HCT116 (cell line): ENCODE results near the gene NRCAM. TPM values are rescaled to one million over a fixed set of nuclear protein-coding genes. Genes with fewer than 3 reads are reported as not detected.

Experiments used
- ATAC-seq: fragments of 200-7000 bp; cut with Tn5 transposase; 2 replicates; pipeline ENCODE4 v1.9.1; 2020; ENCODE audit warnings: mild to moderate bottlenecking, moderate library complexity
- BruUV-seq: library from RNA; stranded (reverse); fragments of 400-500 nt; replicated peaks from 2 replicates; lab custom pipeline; 2021; lab: Mats Ljungman, UMichigan
- CTCF ChIA-PET: fragments of 300-600 bp; sonication (Branson Sonifier 250); formaldehyde crosslinking; loops from one replicate; lab custom pipeline; 2021; ENCODE audit warnings: antibody characterized with exemption; lab: Charles Lee
- POLR2A ChIA-PET: fragments of 300-600, 350-600 bp; sonication (Branson Sonifier 250); formaldehyde crosslinking; loops from one replicate; lab custom pipeline; 2021; ENCODE audit warnings: antibody characterized with exemption; lab: Charles Lee
- RAD21 ChIA-PET, 2 experiments: fragments of 300-600 bp; sonication (Branson Sonifier 250); formaldehyde crosslinking; loops; one replicate each; lab custom pipeline; 2023; ENCODE audit warnings: low total read pairs in 2 of 2; ENCODE audit not compliant: uncharacterized antibody in 2 of 2, unreplicated experiment in 2 of 2, low non-redundant PET in 1 of 2; lab: Charles Lee
- DNase-seq: peaks from one replicate; pipeline ENCODE4 v3.0.0-alpha.2; 2010; ENCODE audit warnings: low read depth, low spot score
- H2AFZ ChIP-seq: fragments of 200-600 bp; shearing (Covaris generic), sonication (generic); 2 replicates; pipeline ENCODE4 v1.6.1; 2017; ENCODE audit warnings: low read depth, mixed run types, mixed read lengths, antibody characterized with exemption, low read length; ENCODE audit not compliant: poor library complexity, severe bottlenecking
- H3K27ac ChIP-seq: 2 replicates; pipeline ENCODE4 v1.5.1; 2012; ENCODE audit warnings: low read depth, low read length
- H3K27me3 ChIP-seq: fragments of 200-600 bp; sonication (generic); 2 replicates; pipeline ENCODE4 v1.6.1; 2016; ENCODE audit warnings: mixed run types, low read length, mixed read lengths; ENCODE audit not compliant: insufficient read depth
- H3K36me3 ChIP-seq, 2 experiments: fragments of 200-500 bp in 1 of 2; fragments of 200-600 bp in 1 of 2; sonication (Bioruptor generic) in 1 of 2; sonication (generic) in 1 of 2; 2 replicates each; pipeline versions ENCODE4 v1.5.1 to v1.6.1; 2014 to 2016; ENCODE audit warnings: low read length in 2 of 2, inconsistent platforms in 1 of 2, mixed read lengths in 1 of 2, mixed run types in 1 of 2; ENCODE audit not compliant: insufficient read depth in 2 of 2, control insufficient read depth in 1 of 2
- H3K4me1 ChIP-seq, 2 experiments: fragments of 200-600 bp in 1 of 2; sonication (generic) in 1 of 2; 2 replicates each; pipeline versions ENCODE4 v1.5.1 to v1.6.1; 2012 to 2017; ENCODE audit warnings: low read length in 2 of 2, inconsistent platforms in 1 of 2, mild to moderate bottlenecking in 1 of 2, mixed read lengths in 1 of 2, mixed run types in 1 of 2, moderate library complexity in 1 of 2; ENCODE audit not compliant: insufficient read depth in 2 of 2, control insufficient read depth in 1 of 2
- H3K4me2 ChIP-seq: fragments of 200-600 bp; sonication (generic); 2 replicates; pipeline ENCODE4 v1.6.1; 2017; ENCODE audit warnings: mixed run types, low read length, mixed read lengths
- H3K4me3 ChIP-seq, 2 experiments: fragments of 200-600 bp in 1 of 2; sonication (generic) in 1 of 2; replicated peaks in 1 of 2; 2 replicates each; pipeline ENCODE4 v1.5.1; 2011 to 2016; ENCODE audit warnings: low read length in 2 of 2, control low read depth in 1 of 2, low read depth in 1 of 2, mild to moderate bottlenecking in 1 of 2, mixed read lengths in 1 of 2, mixed run types in 1 of 2
- H3K79me2 ChIP-seq: fragments of 200-600 bp; sonication (generic); 2 replicates; pipeline ENCODE4 v1.6.1; 2017; ENCODE audit warnings: mild to moderate bottlenecking, mixed run types, low read length, moderate library complexity, mixed read lengths; ENCODE audit not compliant: insufficient read depth
- H3K9ac ChIP-seq: fragments of 200-600 bp; sonication (generic); 2 replicates; pipeline ENCODE4 v1.6.1; 2016; ENCODE audit warnings: low read length, mixed read lengths
- H3K9me2 ChIP-seq: fragments of 200-600 bp; sonication (generic), shearing (Covaris generic); 2 replicates; pipeline ENCODE4 v1.6.1; 2017; ENCODE audit warnings: mixed run types, mild to moderate bottlenecking, moderate library complexity; ENCODE audit not compliant: insufficient read depth
- H3K9me3 ChIP-seq, 2 experiments: fragments of 200-500 bp in 1 of 2; fragments of 200-600 bp in 1 of 2; sonication (Bioruptor generic) in 1 of 2; sonication (generic) in 1 of 2; 2 replicates each; pipeline ENCODE4 v1.6.1; 2014 to 2017; ENCODE audit warnings: low read length in 2 of 2, mixed read lengths in 2 of 2, inconsistent platforms in 1 of 2, low read depth in 1 of 2, mild to moderate bottlenecking in 1 of 2, mixed run types in 1 of 2, moderate library complexity in 1 of 2; ENCODE audit not compliant: control insufficient read depth in 1 of 2, insufficient read depth in 1 of 2
- H4K20me1 ChIP-seq: fragments of 200-600 bp; sonication (generic), shearing (Covaris generic); 2 replicates; pipeline ENCODE4 v1.6.1; 2017; ENCODE audit warnings: mixed run types, mild to moderate bottlenecking, moderate library complexity; ENCODE audit not compliant: insufficient read depth
- ATF3 ChIP-seq: IDR thresholded peaks from 2 replicates; pipeline ENCODE4 v1.6.1; 2012
- CBX3 ChIP-seq: IDR thresholded peaks from 2 replicates; pipeline ENCODE4 v1.6.1; 2012; ENCODE audit warnings: low read depth
- CTCF ChIP-seq, 3 experiments: fragments of 200-600 bp in 1 of 3; sonication (generic) in 1 of 3; IDR thresholded peaks in 2 of 3; conservative IDR thresholded peaks in 1 of 3; 2 replicates each; pipeline ENCODE4 v1.5.1; 2012 to 2017; ENCODE audit warnings: low read depth in 2 of 3, low read length in 2 of 3, antibody characterized with exemption in 1 of 3, borderline replicate concordance in 1 of 3, control low read depth in 1 of 3, mild to moderate bottlenecking in 1 of 3, mixed read lengths in 1 of 3, mixed run types in 1 of 3, moderate library complexity in 1 of 3; ENCODE audit not compliant: insufficient read depth in 1 of 3
- EGR1 ChIP-seq: IDR thresholded peaks from 2 replicates; pipeline ENCODE4 v1.6.1; 2012; ENCODE audit warnings: low read depth
- FOSL1 ChIP-seq: IDR thresholded peaks from 2 replicates; pipeline ENCODE4 v1.6.1; 2012; ENCODE audit warnings: low read depth
- POLR2AphosphoS5 ChIP-seq: IDR thresholded peaks from 2 replicates; pipeline ENCODE4 v1.6.1; 2011; ENCODE audit warnings: mild to moderate bottlenecking, low read depth, low read length, moderate library complexity
- SIN3A ChIP-seq: IDR thresholded peaks from 2 replicates; pipeline ENCODE4 v1.6.1; 2012; ENCODE audit warnings: low read depth
- SP1 ChIP-seq: IDR thresholded peaks from 2 replicates; pipeline ENCODE4 v1.6.1; 2012; ENCODE audit warnings: low read depth
- SRF ChIP-seq: IDR thresholded peaks from 2 replicates; pipeline ENCODE4 v1.6.1; 2012; ENCODE audit warnings: low read depth
- TCF7L2 ChIP-seq: IDR thresholded peaks from 2 replicates; pipeline ENCODE4 v1.7.0; 2011; ENCODE audit warnings: borderline replicate concordance, inconsistent platforms; ENCODE audit not compliant: insufficient read depth, insufficient read length; ENCODE audit errors: extremely low read depth
- intact Hi-C: fragments of 100-400 bp; cut with micrococcal nuclease; formaldehyde crosslinking; loops from 2 replicates; pipeline ENCODE4 v1.10.0; 2022
- total RNA-seq: library from RNA; stranded (reverse); gene quantifications from one replicate; pipeline ENCODE4 v1.2.1, GENCODE V29; 2021; ENCODE audit not compliant: unreplicated experiment

Gene NRCAM
- total RNA-seq, 1 experiment from 2014 or later, result 0.15 TPM

GRCh38 chr7:108498481-108498880 lies 42.2 kb upstream of the NRCAM start:
- TF ChIP-seq EGR1 (no peak), POLR2AphosphoS5 (no peak), SIN3A (no peak), CBX3 (no peak), TCF7L2 (no peak), ATF3 (no peak), FOSL1 (no peak), SRF (no peak), SP1 (no peak), CTCF (IDR thresholded peaks at IDR 0.05 in 2 of 3, conservative IDR thresholded peaks at IDR 0.05 in 1 of 3; ENCODE audit: borderline replicate concordance in 1 of 3, insufficient read depth in 1 of 3, low read depth in 2 of 3, low read length in 2 of 3) (no peak)
- TF ChIP-seq, all 23 proteins: peak for 0
- no peak overlapping the region for H3K9ac ChIP-seq
- no peak overlapping the region for H3K4me2 ChIP-seq
- no peaks in the 10 kb centered on the region; the same call in 1 of the 2 replicates for H4K20me1 ChIP-seq
- H3K27me3 ChIP-seq, result no peaks in the 10 kb centered on the region
- H3K4me1 ChIP-seq, result no peaks in the 10 kb centered on the region
- no peak overlapping the region for H2AFZ ChIP-seq
- RAD21 ChIA-PET, result no interaction called here
- intact Hi-C loops, result no loop called here
- POLR2A ChIA-PET, result no interaction called here
- no peak for ATAC-seq
- no peaks in the 10 kb centered on the region for H3K9me3 ChIP-seq
- CTCF ChIA-PET, result interaction anchor here (0.8 kb wide), 1 partner anchor 316 kb away, joined by 3 read pairs; no protein-coding TSS in a partner anchor
- BruUV-seq, result no TSS peak
- H3K4me3 ChIP-seq, result no peak overlapping the region
- no peaks in the 10 kb centered on the region for H3K9me2 ChIP-seq
- H3K27ac ChIP-seq, result no peak overlapping the region
- no peak for DNase-seq
- H3K36me3 ChIP-seq, result no peaks in the 10 kb centered on the region
- no peaks in the 10 kb centered on the region for H3K79me2 ChIP-seq
